H1 (cell line): ENCODE results near the gene MPIG6B. TPM values are rescaled to one million over a fixed set of nuclear protein-coding genes. Genes with fewer than 3 reads are reported as not detected.

Source experiments
- CTCF ChIA-PET: fragments of 300-600 bp; sonication (Branson Sonifier 250); formaldehyde crosslinking; loops from one replicate; lab custom pipeline; 2021; ENCODE audit not compliant: partially characterized antibody; lab: Charles Lee
- POLR2A ChIA-PET: fragments of 300-600 bp; sonication (Branson Sonifier 250); formaldehyde crosslinking; loops from one replicate; lab custom pipeline; 2021; ENCODE audit warnings: inconsistent platforms; ENCODE audit not compliant: partially characterized antibody; lab: Charles Lee
- DNase-seq, 2 experiments: peaks; one replicate each; pipeline versions ENCODE4 v3.0.0 to v3.0.0-alpha.2; 2010 to 2022; ENCODE audit warnings: low spot score in 2 of 2, low read depth in 1 of 2, mixed read lengths in 1 of 2
- FAIRE-seq: peaks from 2 replicates; lab custom pipeline; 2011; peaks lifted over from hg19 to GRCh38; lab: Jason Lieb, UNC
- H2AFZ ChIP-seq: 2 replicates; pipeline ENCODE4 v1.8.1; 2012; ENCODE audit warnings: low read length, inconsistent platforms
- H2AK5ac ChIP-seq: 2 replicates; pipeline ENCODE4 v1.6.1; 2013; ENCODE audit warnings: low read depth, low read length
- H2BK120ac ChIP-seq: replicated peaks from 2 replicates; pipeline ENCODE3; 2013; ENCODE audit warnings: low read depth, low read length, inconsistent platforms
- H2BK12ac ChIP-seq: 2 replicates; pipeline ENCODE4 v1.6.1; 2013; ENCODE audit warnings: low read depth, low read length
- H2BK15ac ChIP-seq: 2 replicates; pipeline ENCODE4 v1.6.1; 2013; ENCODE audit warnings: low read length
- H2BK20ac ChIP-seq: 2 replicates; pipeline ENCODE4 v1.6.1; 2013; ENCODE audit warnings: low read length
- H2BK5ac ChIP-seq: 2 replicates; pipeline ENCODE4 v1.6.1; 2013; ENCODE audit warnings: low read depth, low read length
- H3K14ac ChIP-seq: 2 replicates; pipeline ENCODE4 v1.6.1; 2013; ENCODE audit warnings: inconsistent platforms; ENCODE audit not compliant: insufficient read length
- H3K18ac ChIP-seq: 2 replicates; pipeline ENCODE4 v1.6.1; 2013; ENCODE audit warnings: low read length; ENCODE audit errors: extremely low read depth
- H3K23ac ChIP-seq: 2 replicates; pipeline ENCODE4 v1.6.1; 2013; ENCODE audit warnings: inconsistent platforms; ENCODE audit not compliant: insufficient read length
- H3K23me2 ChIP-seq: 2 replicates; pipeline ENCODE4 v1.6.1; 2013; ENCODE audit warnings: low read depth, low read length
- H3K27ac ChIP-seq: 2 replicates; pipeline ENCODE4 v1.6.1; 2011; ENCODE audit warnings: low read depth, low read length, inconsistent platforms
- H3K27me3 ChIP-seq, 4 experiments: replicated peaks in 1 of 4; 1 replicate in 1 of 4; 2 replicates in 3 of 4; pipeline versions ENCODE4 v1.6.1 to v1.8.1; 2011 to 2013; ENCODE audit warnings: low read length in 3 of 4, mild to moderate bottlenecking in 3 of 4, inconsistent platforms in 2 of 4, mixed read lengths in 2 of 4, moderate library complexity in 1 of 4; ENCODE audit not compliant: control insufficient read depth in 3 of 4, insufficient read depth in 3 of 4; ENCODE audit errors: extremely low read depth in 1 of 4
- H3K36me3 ChIP-seq, 4 experiments: 2 replicates each; pipeline versions ENCODE4 v1.6.1 to v1.8.1; 2011 to 2013; ENCODE audit warnings: mild to moderate bottlenecking in 4 of 4, low read length in 3 of 4, moderate library complexity in 2 of 4, control low read depth in 1 of 4, inconsistent platforms in 1 of 4; ENCODE audit not compliant: insufficient read depth in 4 of 4, control insufficient read depth in 2 of 4
- H3K4ac ChIP-seq: replicated peaks from 2 replicates; pipeline ENCODE3; 2013; ENCODE audit warnings: low read length, low read depth, mixed read lengths, inconsistent platforms; ENCODE audit not compliant: insufficient read length
- H3K4me1 ChIP-seq, 4 experiments: replicated peaks in 1 of 4; 1 replicate in 1 of 4; 2 replicates in 3 of 4; pipeline versions ENCODE4 v1.6.1 to v1.8.1; 2011 to 2013; ENCODE audit warnings: low read length in 3 of 4, inconsistent platforms in 2 of 4, mixed read lengths in 1 of 4; ENCODE audit not compliant: insufficient read depth in 4 of 4, control insufficient read depth in 3 of 4
- H3K4me2 ChIP-seq, 2 experiments: 2 replicates each; pipeline versions ENCODE4 v1.6.1 to v1.8.1; 2011 to 2013; ENCODE audit warnings: low read depth in 2 of 2, low read length in 2 of 2, control low read depth in 1 of 2, inconsistent platforms in 1 of 2, mild to moderate bottlenecking in 1 of 2; ENCODE audit not compliant: insufficient read depth in 1 of 2
- H3K4me3 ChIP-seq, 4 experiments: fragments of 200-600, 300-600 bp in 1 of 4; sonication (generic), shearing (Covaris generic), sonication (Bioruptor Twin) in 1 of 4; 2 replicates each; pipeline versions ENCODE4 v1.5.1 to v1.8.1; 2011 to 2016; ENCODE audit warnings: low read length in 4 of 4, low read depth in 3 of 4, control low read depth in 2 of 4, inconsistent platforms in 2 of 4, mild to moderate bottlenecking in 2 of 4, mixed read lengths in 1 of 4, moderate library complexity in 1 of 4; ENCODE audit not compliant: insufficient read depth in 2 of 4; ENCODE audit errors: extremely low read depth in 1 of 4
- H3K56ac ChIP-seq: replicated peaks from 2 replicates; pipeline ENCODE3; 2013; ENCODE audit warnings: low read depth, mild to moderate bottlenecking, mixed read lengths, low read length, inconsistent platforms; ENCODE audit not compliant: insufficient read length
- H3K79me1 ChIP-seq: 2 replicates; pipeline ENCODE4 v1.6.1; 2013; ENCODE audit warnings: low read depth, low read length, control low read depth
- H3K79me2 ChIP-seq, 2 experiments: 2 replicates each; pipeline versions ENCODE4 v1.6.1 to v1.8.1; 2012 to 2013; ENCODE audit warnings: low read length in 2 of 2, mild to moderate bottlenecking in 2 of 2, inconsistent platforms in 1 of 2; ENCODE audit not compliant: insufficient read depth in 2 of 2, control insufficient read depth in 1 of 2
- H3K9ac ChIP-seq, 4 experiments: replicated peaks in 1 of 4; 1 replicate in 1 of 4; 2 replicates in 3 of 4; pipeline versions ENCODE4 v1.6.1 to v1.8.1; 2011 to 2013; ENCODE audit warnings: low read depth in 3 of 4, low read length in 3 of 4, control low read depth in 2 of 4, mild to moderate bottlenecking in 2 of 4, moderate library complexity in 2 of 4, inconsistent platforms in 1 of 4; ENCODE audit errors: extremely low read depth in 1 of 4
- H3K9me3 ChIP-seq, 2 experiments: 2 replicates each; pipeline versions ENCODE4 v1.6.1 to v1.8.1; 2012 to 2013; ENCODE audit warnings: mild to moderate bottlenecking in 2 of 2, moderate library complexity in 2 of 2, control low read depth in 1 of 2, inconsistent platforms in 1 of 2, low read depth in 1 of 2, low read length in 1 of 2, mixed read lengths in 1 of 2; ENCODE audit not compliant: insufficient read depth in 2 of 2
- H4K20me1 ChIP-seq, 2 experiments: replicated peaks in 1 of 2; 2 replicates each; pipeline versions ENCODE3 to v1.8.1; 2011 to 2013; ENCODE audit warnings: inconsistent platforms in 2 of 2, low read length in 2 of 2, mild to moderate bottlenecking in 1 of 2; ENCODE audit not compliant: insufficient read depth in 2 of 2, control insufficient read depth in 1 of 2
- H4K5ac ChIP-seq: 2 replicates; pipeline ENCODE4 v1.6.1; 2013; ENCODE audit warnings: low read length, low read depth, mixed read lengths, inconsistent platforms; ENCODE audit not compliant: insufficient read length
- H4K8ac ChIP-seq: 2 replicates; pipeline ENCODE4 v1.8.0; 2013; ENCODE audit warnings: mild to moderate bottlenecking, moderate library complexity, low read length, inconsistent platforms; ENCODE audit not compliant: insufficient read depth; ENCODE audit errors: extremely low read depth
- H4K91ac ChIP-seq: replicated peaks from 2 replicates; pipeline ENCODE3; 2013; ENCODE audit warnings: low read length, mixed read lengths, inconsistent platforms; ENCODE audit not compliant: insufficient read length
- CHD1 ChIP-seq: IDR thresholded peaks from 2 replicates; pipeline ENCODE4 v1.6.1; 2012; ENCODE audit warnings: low read depth, low read length, improper control_type of control experiment
- EGR1 ChIP-seq: IDR thresholded peaks from 2 replicates; pipeline ENCODE4 v1.6.1; 2011; ENCODE audit warnings: low read depth, low read length, borderline replicate concordance
- EP300 ChIP-seq, 2 experiments: IDR thresholded peaks; 1 replicate in 1 of 2; 2 replicates in 1 of 2; pipeline ENCODE4 v1.6.1; 2011 to 2012; ENCODE audit warnings: low read depth in 2 of 2, low read length in 2 of 2, mild to moderate bottlenecking in 2 of 2, borderline replicate concordance in 1 of 2, inconsistent platforms in 1 of 2, moderate library complexity in 1 of 2
- EZH2 ChIP-seq: fragments of 200-600 bp; sonication (generic); IDR thresholded peaks from 2 replicates; pipeline ENCODE4 v1.7.1; 2012; ENCODE audit warnings: low read depth, mild to moderate bottlenecking, moderate library complexity, low read length, inconsistent platforms; ENCODE audit not compliant: severe bottlenecking
- HDAC6 ChIP-seq: IDR thresholded peaks from one replicate; pipeline ENCODE4 v1.7.1; 2012; ENCODE audit warnings: low read depth, mild to moderate bottlenecking, inconsistent platforms, low read length, moderate library complexity
- JUND ChIP-seq: IDR thresholded peaks from 2 replicates; pipeline ENCODE4 v1.6.1; 2011; ENCODE audit warnings: mild to moderate bottlenecking, improper control_type of control experiment, low read length
- SP4 ChIP-seq: IDR thresholded peaks from 2 replicates; pipeline ENCODE4 v1.6.1; 2012; ENCODE audit warnings: low read length, inconsistent platforms
- WGBS, 2 experiments: shearing (Covaris generic) in 1 of 2; methylation state at CpG; one replicate each; pipeline versions ENCODE4 v1.1.6 to v1.1.7; 2013 to 2015; ENCODE audit warnings: low lambda C conversion rate in 2 of 2, mixed read lengths in 2 of 2, inconsistent platforms in 1 of 2, low coverage in 1 of 2, missing lambda C conversion rate in 1 of 2; ENCODE audit not compliant: insufficient replicate concordance in 2 of 2, insufficient coverage in 1 of 2, insufficient read length in 1 of 2; ENCODE audit errors: extremely low coverage in 1 of 2, missing lambda C conversion rate in 1 of 2; 5-methylcytosine and 5-hydroxymethylcytosine counted together
- polyA plus RNA-seq, 7 experiments: library from polyadenylated mRNA; depleted of rRNA in 3 of 7; stranded (reverse) in 5 of 7; unstranded in 2 of 7; fragments of >200 nt in 5 of 7; fragments of 200-250 nt in 2 of 7; gene quantifications; 1 replicate in 5 of 7; 2 replicates in 1 of 7; 4 replicates in 1 of 7; pipeline versions ENCODE4 v1.2.1 to v1.2.3, GENCODE V29; 2011 to 2013; ENCODE audit warnings: missing spikeins in 2 of 7, mixed read lengths in 2 of 7
- total RNA-seq: library from RNA; stranded (reverse); fragmentation: NEBNext Ultra II Directional; extraction: Animal tissue kit (Norgen Biotek cat#: 25700); gene quantifications from 2 replicates; pipeline ENCODE4 v1.2.1, GENCODE V29; 2021

The MPIG6B gene
- total and polyA plus RNA-seq, 2 of the 8 experiments (the other 6 are each of a cell fraction or from before 2014, with no cell fraction given), result 0.18 TPM; not detected in 1

GRCh38 chr6:31702405-31702818 is 20.8 kb upstream of the MPIG6B start:
- CTCF ChIA-PET, result interaction anchor here (1.1 to 1.8 kb wide), 3 partner anchors 8 to 28 kb away, joined by 3 to 5 read pairs (median 5); no protein-coding TSS in a partner anchor
- H2AFZ ChIP-seq, result peak overlapping the region; percentile 43; the same call in 1 of the 2 replicates
- TF ChIP-seq SP4, result no peak
- no peak for TF ChIP-seq CHD1
- TF ChIP-seq HDAC6, result no peak
- TF ChIP-seq EZH2, result no peak
- TF ChIP-seq EP300 (IDR thresholded peaks at IDR 0.05; ENCODE audit: borderline replicate concordance in 1 of 2, low read depth in 2 of 2, low read length in 2 of 2), result no peak
- TF ChIP-seq EGR1, result no peak
- TF ChIP-seq JUND, result no peak

More at GRCh38 chr6:31702405-31702818, 20.8 kb upstream of the MPIG6B start:
- Histone ChIP-seq H4K5ac (no peak overlapping the region), H2BK12ac (peak overlapping the region; percentile 39; the same call in 1 of the 2 replicates), H3K14ac (no peak overlapping the region), H3K18ac (no peak overlapping the region; the same call in 1 of the 2 replicates), H3K9me3 (no peaks in the 10 kb centered on the region), H3K23me2 (peaks cover 8% of the 10 kb centered on the region; the same call in 1 of the 2 replicates), H2AK5ac (no peak overlapping the region), H3K9ac (peak overlapping the region; percentile 65 to 85 (median 80)), H3K56ac (peak overlapping the region; percentile 22), H3K27me3 (no peaks in the 10 kb centered on the region), H3K79me2 (peaks cover 0 to 7% of the 10 kb centered on the region in 2 experiments; a peak in 2 of 4 replicates), H4K8ac (no peak overlapping the region), H3K4me3 (peak overlapping the region; percentile 69 to 94 (median 90)), H3K4ac (no peak overlapping the region), H2BK5ac (peak overlapping the region; percentile 81), H4K20me1 (no peaks in the 10 kb centered on the region), H3K27ac (peak overlapping the region; percentile 89; the same call in 1 of the 2 replicates), H2BK15ac (no peak overlapping the region), H3K36me3 (peaks cover 0 to 4% (median under 1%) of the 10 kb centered on the region in 4 experiments; a peak in 3 of 8 replicates), H3K4me1 (peaks cover 2 to 5% (median 3%) of the 10 kb centered on the region in 4 experiments; a peak in 4 of 7 replicates), H3K4me2 (peak overlapping the region; percentile 68 to 82), H3K23ac (no peak overlapping the region), H4K91ac (no peak overlapping the region), H2BK120ac (no peak overlapping the region), H2BK20ac (no peak overlapping the region), H3K79me1 (peaks cover 6% of the 10 kb centered on the region)
- FAIRE-seq, result no peak
- DNase-seq, result no peak
- 9% methylated on average over 10 of the region's 10 CpGs; no CpG with 5 or more reads in 1 of the 2 experiments for WGBS, 2 experiments
- POLR2A ChIA-PET, result interaction anchor here (0.7 to 3.2 kb wide), 14 partner anchors 11 to 164 kb away, joined by 3 to 36 read pairs (median 3); partner anchors contain the start of genes DDAH2, GPANK1, LSM2 and LY6G5C
